ENCODE results near the gene ARL5B.

DNA sequence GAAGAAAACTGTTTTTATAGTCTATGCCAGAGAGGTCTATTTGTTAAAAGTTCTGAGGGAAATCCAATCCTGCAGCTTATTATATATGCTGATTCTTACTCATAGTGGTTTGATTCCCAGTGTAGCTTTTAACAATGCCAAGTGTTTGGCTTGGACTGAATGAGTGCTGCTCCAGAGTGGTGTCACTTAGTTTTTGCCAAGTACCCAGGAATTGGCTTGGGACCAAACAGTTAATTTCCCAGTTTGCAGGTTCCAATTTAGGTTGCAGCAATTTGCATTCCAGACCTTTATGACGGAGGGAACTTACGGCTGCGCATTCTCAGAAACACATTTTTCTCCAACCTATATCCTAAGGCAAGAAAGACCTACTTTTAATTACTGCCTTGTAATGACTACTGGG, 40.2 kb upstream of the ARL5B start:
- TF ChIP-seq, protein P1, sequence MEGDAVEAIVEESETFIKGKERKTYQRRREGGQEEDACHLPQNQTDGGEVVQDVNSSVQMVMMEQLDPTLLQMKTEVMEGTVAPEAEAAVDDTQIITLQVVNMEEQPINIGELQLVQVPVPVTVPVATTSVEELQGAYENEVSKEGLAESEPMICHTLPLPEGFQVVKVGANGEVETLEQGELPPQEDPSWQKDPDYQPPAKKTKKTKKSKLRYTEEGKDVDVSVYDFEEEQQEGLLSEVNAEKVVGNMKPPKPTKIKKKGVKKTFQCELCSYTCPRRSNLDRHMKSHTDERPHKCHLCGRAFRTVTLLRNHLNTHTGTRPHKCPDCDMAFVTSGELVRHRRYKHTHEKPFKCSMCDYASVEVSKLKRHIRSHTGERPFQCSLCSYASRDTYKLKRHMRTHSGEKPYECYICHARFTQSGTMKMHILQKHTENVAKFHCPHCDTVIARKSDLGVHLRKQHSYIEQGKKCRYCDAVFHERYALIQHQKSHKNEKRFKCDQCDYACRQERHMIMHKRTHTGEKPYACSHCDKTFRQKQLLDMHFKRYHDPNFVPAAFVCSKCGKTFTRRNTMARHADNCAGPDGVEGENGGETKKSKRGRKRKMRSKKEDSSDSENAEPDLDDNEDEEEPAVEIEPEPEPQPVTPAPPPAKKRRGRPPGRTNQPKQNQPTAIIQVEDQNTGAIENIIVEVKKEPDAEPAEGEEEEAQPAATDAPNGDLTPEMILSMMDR (IDR thresholded peaks at IDR 0.05; ENCODE audit: low read length) = no peak
- TF ChIP-seq EZH2 (IDR thresholded peaks at IDR 0.05; ENCODE audit: borderline replicate concordance, low read length) = no peak
